Measurements from ENCODE around the gene TMEM150C.

DNA sequence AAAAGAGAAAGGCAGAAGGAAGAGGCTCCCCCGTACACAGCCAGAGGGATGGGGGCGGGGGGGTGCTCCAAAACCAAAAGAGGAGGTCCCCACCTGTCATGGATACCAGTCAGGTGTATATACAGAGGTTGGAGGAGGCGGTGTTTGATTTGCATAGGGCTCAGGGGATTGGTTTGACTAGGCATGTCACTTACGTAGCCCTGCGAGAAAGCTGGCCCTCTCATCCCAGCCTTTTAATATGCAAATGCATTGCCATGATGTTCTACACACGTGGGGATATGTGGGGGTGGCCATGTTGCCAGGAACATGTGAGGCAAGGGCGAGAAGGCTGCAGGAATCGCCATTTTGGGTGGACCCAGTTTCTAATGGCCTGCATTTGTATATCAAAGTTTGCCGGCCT lies 38.6 kb downstream of the TMEM150C start:
- TF ChIP-seq EZH2 (IDR thresholded peaks at IDR 0.05; ENCODE audit: low read length): no peak
- TF ChIP-seq, protein P1, sequence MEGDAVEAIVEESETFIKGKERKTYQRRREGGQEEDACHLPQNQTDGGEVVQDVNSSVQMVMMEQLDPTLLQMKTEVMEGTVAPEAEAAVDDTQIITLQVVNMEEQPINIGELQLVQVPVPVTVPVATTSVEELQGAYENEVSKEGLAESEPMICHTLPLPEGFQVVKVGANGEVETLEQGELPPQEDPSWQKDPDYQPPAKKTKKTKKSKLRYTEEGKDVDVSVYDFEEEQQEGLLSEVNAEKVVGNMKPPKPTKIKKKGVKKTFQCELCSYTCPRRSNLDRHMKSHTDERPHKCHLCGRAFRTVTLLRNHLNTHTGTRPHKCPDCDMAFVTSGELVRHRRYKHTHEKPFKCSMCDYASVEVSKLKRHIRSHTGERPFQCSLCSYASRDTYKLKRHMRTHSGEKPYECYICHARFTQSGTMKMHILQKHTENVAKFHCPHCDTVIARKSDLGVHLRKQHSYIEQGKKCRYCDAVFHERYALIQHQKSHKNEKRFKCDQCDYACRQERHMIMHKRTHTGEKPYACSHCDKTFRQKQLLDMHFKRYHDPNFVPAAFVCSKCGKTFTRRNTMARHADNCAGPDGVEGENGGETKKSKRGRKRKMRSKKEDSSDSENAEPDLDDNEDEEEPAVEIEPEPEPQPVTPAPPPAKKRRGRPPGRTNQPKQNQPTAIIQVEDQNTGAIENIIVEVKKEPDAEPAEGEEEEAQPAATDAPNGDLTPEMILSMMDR (optimal IDR thresholded peaks at IDR 0.05 in 1 of 3, IDR thresholded peaks at IDR 0.05 in 1 of 3, conservative IDR thresholded peaks at IDR 0.05 in 1 of 3; ENCODE audit: extremely low read depth in 1 of 3, insufficient read depth in 2 of 3, low read length in 3 of 3): no peak
